K562 (cell line): ENCODE measurements around the gene TK1. TPM values are rescaled to one million over a fixed set of nuclear protein-coding genes. Genes with fewer than 3 reads are reported as not detected.

Experiments
- ATF3 ChIP-seq, 2 experiments: fragments of 450-650 bp in 1 of 2; sonication (generic) in 1 of 2; formaldehyde crosslinking in 1 of 2; IDR thresholded peaks in 1 of 2; conservative IDR thresholded peaks in 1 of 2; 2 replicates each; pipeline versions ENCODE4 v1.6.1 to v1.8.1; 2016 to 2023; ENCODE audit warnings: mild to moderate bottlenecking in 2 of 2, moderate library complexity in 2 of 2, inconsistent platforms in 1 of 2, missing genetic modification reagents in 1 of 2
- CCAR2 ChIP-seq: fragments of 200-400 bp; formaldehyde crosslinking; IDR thresholded peaks from 2 replicates; pipeline ENCODE4 v1.6.1; 2017; ENCODE audit warnings: mild to moderate bottlenecking, low read depth, low read length
- HIVEP1 ChIP-seq: fragments of 250-450 bp; sonication (Bioruptor Pico); IDR thresholded peaks from 2 replicates; pipeline ENCODE4 v1.4.0; 2020; ENCODE audit warnings: mild to moderate bottlenecking
- HNRNPL ChIP-seq: fragments of 200-400 bp; formaldehyde crosslinking; IDR thresholded peaks from 2 replicates; pipeline ENCODE4 v1.6.1; 2017; ENCODE audit warnings: low read depth, mild to moderate bottlenecking, low read length
- NELFE ChIP-seq: IDR thresholded peaks from 2 replicates; pipeline ENCODE4 v1.6.1; 2011; ENCODE audit warnings: mild to moderate bottlenecking; ENCODE audit not compliant: insufficient read depth, insufficient read length
- REST ChIP-seq, 2 experiments: fragments of 450-650 bp; formaldehyde crosslinking in 1 of 2; IDR thresholded peaks; 2 replicates each; pipeline versions ENCODE4 v1.4.0 to v1.6.1; 2014 to 2020; ENCODE audit warnings: mild to moderate bottlenecking in 2 of 2, borderline replicate concordance in 1 of 2, low read depth in 1 of 2
- SMARCC2 ChIP-seq: fragments of 450-650 bp; IDR thresholded peaks from 2 replicates; pipeline ENCODE4 v1.6.1; 2017; ENCODE audit warnings: antibody characterized with exemption, moderate library complexity, mild to moderate bottlenecking, low read depth
- SP1 ChIP-seq: sonication (generic); formaldehyde crosslinking; IDR thresholded peaks from 2 replicates; pipeline ENCODE4 v1.8.1; 2022; ENCODE audit warnings: mild to moderate bottlenecking, missing genetic modification reagents
- ZBED1 ChIP-seq: IDR thresholded peaks from 2 replicates; pipeline ENCODE4 v1.6.1; 2014
- ZNF551 ChIP-seq: fragments of 250-450 bp; sonication (Bioruptor Pico); IDR thresholded peaks from 2 replicates; pipeline ENCODE4 v1.5.0; 2021; ENCODE audit warnings: mild to moderate bottlenecking, moderate library complexity
- polyA plus RNA-seq, 8 experiments: library from polyadenylated mRNA; depleted of rRNA in 4 of 8; stranded (reverse) in 5 of 8; unstranded in 3 of 8; fragments of >200 nt; fragmentation: Nextera tagmentation in 2 of 8; fragmentation: Illumina TruSeq in 1 of 8; extraction: Ambion mirVana in 2 of 8; extraction: Trizol in 1 of 8; gene quantifications; 2 replicates each; pipeline versions ENCODE4 v1.2.1 to v1.2.3, GENCODE V29; 2011 to 2014; ENCODE audit warnings: inconsistent platforms in 1 of 8, missing spikeins in 1 of 8
- total RNA-seq, 7 experiments: library from RNA; depleted of rRNA in 6 of 7; stranded (reverse); fragments of >200 nt in 6 of 7; fragmentation: Illumina TruSeq in 2 of 7; extraction: Trizol in 2 of 7; gene quantifications; 2 replicates each; pipeline versions ENCODE4 v1.2.1 to v1.2.3, GENCODE V29; 2011 to 2021; ENCODE audit warnings: low replicate concordance in 1 of 7
- TF ChIP-seq, protein P1 (sequence below): sonication (generic); formaldehyde crosslinking; IDR thresholded peaks from 2 replicates; pipeline ENCODE4 v1.4.0; 2020; ENCODE audit warnings: mild to moderate bottlenecking, missing genetic modification reagents

The TK1 gene
- total and polyA plus RNA-seq, 9 of the 15 experiments (the other 6 are each of a cell fraction or from before 2014, with no cell fraction given), result 8.4 to 280 (median 103) TPM

GRCh38 chr17:78186692-78187595 is at the start of gene TK1, which contains the start of gene AFMID (continued):
- TF ChIP-seq, protein P1, sequence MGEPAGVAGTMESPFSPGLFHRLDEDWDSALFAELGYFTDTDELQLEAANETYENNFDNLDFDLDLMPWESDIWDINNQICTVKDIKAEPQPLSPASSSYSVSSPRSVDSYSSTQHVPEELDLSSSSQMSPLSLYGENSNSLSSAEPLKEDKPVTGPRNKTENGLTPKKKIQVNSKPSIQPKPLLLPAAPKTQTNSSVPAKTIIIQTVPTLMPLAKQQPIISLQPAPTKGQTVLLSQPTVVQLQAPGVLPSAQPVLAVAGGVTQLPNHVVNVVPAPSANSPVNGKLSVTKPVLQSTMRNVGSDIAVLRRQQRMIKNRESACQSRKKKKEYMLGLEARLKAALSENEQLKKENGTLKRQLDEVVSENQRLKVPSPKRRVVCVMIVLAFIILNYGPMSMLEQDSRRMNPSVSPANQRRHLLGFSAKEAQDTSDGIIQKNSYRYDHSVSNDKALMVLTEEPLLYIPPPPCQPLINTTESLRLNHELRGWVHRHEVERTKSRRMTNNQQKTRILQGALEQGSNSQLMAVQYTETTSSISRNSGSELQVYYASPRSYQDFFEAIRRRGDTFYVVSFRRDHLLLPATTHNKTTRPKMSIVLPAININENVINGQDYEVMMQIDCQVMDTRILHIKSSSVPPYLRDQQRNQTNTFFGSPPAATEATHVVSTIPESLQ (CRISPR knock-in tag), result peak; percentile 88
- TF ChIP-seq REST (IDR thresholded peaks at IDR 0.05; ENCODE audit: borderline replicate concordance), result no peak
- TF ChIP-seq REST (CRISPR knock-in tag; IDR thresholded peaks at IDR 0.05; ENCODE audit: low read depth), result peak; percentile 55; the same call in 1 of the 2 replicates
- TF ChIP-seq NELFE, result no peak
- TF ChIP-seq HNRNPL, result 0 out of 2 replicates have a peak, but pooled peaks have one; percentile 9
- TF ChIP-seq ZBED1, result no peak
- no peak for TF ChIP-seq SMARCC2
- no peak for TF ChIP-seq HIVEP1 (CRISPR knock-in tag)
- TF ChIP-seq ZNF551 (CRISPR knock-in tag), result no peak
- TF ChIP-seq SP1 (CRISPR knock-in tag), result peak; percentile 97
- TF ChIP-seq CCAR2, result no peak
- peak; percentile 52 for TF ChIP-seq ATF3 (IDR thresholded peaks at IDR 0.05)
- TF ChIP-seq ATF3 (CRISPR knock-in tag; conservative IDR thresholded peaks at IDR 0.05), result peak; percentile 92
